Mesenteric fat pad (tissue), 1 donor: Measurements from ENCODE around the gene ITGA8. TPM values are rescaled to one million over a fixed set of nuclear protein-coding genes. Genes with fewer than 3 reads are reported as not detected.
"Not testable (repeated sequence)": the region's sequence is repeated elsewhere in the genome, so short reads cannot be mapped to it uniquely, and the experiment has no call there.

Experiments used
- DNase-seq: peaks from one replicate; pipeline ENCODE4 v3.0.0-alpha.2; 2020; ENCODE audit warnings: low spot score
- total RNA-seq: library from RNA; stranded (reverse); fragmentation: NEBNext Ultra II Directional; extraction: Animal tissue kit (Norgen Biotek cat#: 25700); gene quantifications from one replicate; pipeline ENCODE4 v1.2.1, GENCODE V29; 2021
- donor health status: DM: yes; HTN: yes; CAD: no.

Gene ITGA8
- total RNA-seq, 1 donor from 2014 or later, result 7.1 TPM

DNA sequence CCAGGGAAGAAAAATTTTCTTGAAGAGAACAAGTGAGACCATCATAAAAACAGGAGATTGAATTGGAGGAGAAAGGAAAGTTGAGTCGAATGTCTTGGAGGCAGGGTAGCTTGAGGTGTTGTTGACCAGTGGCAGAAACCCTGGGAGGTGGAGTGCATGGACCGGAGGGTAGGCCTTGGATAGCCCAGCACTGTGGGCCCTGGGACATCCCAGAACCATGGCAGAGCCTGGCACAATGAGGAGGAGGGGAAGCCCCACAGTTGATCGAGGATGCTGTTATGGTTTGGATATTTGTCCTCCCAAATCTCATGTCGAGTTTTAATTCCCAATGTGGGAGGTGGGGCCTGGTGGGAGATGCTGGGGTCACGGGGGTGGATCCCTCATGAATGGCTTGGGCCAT, 157.1 kb downstream of the ITGA8 start:
- no peak for DNase-seq

DNA sequence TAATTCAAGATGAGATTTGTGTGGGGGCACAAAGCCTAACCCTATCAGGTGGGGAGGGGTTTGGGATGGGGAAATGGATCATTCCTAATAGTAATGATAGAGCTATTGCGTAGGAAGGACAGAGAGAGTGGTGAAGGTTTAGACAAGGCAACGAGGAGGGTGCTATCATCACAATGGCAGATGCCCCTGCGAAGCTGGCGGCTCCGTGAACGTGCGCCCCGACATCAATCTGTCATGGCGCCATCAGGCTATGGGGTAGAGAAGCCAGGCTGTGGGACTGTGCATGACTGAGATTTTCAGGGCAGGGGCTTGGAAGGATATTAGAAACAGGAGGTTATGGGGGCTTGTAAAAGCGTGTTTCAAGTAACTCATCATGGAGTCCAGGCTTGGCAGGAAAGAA, 157.6 kb downstream of the ITGA8 start:
- no peak for DNase-seq

DNA sequence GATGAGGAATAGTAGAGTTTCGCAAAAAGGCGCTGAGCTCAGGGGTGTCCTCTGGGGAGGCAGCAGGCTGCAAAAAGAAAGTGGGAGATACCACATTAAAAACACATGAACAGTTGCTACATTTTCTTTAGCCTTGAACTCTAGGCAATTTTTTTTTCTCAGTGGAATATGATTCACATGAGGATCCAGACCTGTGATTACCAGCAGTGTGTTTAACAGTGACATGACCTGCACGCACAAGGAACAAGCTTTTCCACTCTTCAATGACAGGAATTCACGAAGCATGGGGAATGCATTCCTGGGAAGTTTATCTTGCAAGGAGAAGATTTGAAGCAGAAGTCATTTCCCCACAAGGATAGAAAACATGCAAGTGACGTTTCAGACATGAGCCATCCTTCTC, 161.6 kb downstream of the ITGA8 start:
- no peak for DNase-seq

DNA sequence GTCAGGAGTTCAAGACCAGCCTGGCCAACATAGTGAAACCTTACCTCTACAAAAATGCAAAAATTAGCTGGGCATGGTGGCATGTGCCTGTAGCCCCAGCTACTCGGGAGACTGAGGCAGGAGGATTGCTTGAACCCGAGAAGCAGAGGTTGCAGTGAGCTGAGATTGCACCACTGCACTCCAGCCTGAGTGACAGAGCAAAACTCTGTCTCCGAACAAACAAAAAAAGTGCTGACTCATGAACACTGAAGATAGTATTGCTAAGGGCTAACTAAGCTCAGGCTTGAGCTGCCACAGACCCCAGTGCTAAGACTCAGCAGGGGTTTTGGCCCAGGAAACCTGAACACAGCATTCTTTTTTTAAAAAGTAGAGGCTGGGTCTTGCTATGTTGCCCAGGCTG, 162.6 kb downstream of the ITGA8 start:
- not testable (repeated sequence) for DNase-seq

DNA sequence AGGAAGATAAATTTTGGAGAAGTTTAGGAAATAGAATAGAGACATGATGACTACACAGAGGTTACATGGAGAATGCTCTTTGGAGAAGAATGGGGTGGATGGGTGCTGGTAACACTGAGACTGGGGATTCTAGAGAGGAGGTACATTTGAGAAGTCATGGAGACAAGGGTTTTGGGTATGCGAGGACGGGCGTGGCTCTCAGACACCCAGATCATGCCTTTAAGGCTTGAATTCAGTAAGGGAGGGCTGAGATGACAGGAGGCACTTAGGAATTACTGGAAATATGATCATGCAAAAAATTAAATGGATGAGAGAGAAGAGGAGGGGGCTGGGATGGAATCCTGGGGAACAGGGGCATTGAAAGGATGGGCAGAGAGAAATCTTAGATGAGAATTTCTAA, 168.8 kb downstream of the ITGA8 start:
- DNase-seq, result no peak

DNA sequence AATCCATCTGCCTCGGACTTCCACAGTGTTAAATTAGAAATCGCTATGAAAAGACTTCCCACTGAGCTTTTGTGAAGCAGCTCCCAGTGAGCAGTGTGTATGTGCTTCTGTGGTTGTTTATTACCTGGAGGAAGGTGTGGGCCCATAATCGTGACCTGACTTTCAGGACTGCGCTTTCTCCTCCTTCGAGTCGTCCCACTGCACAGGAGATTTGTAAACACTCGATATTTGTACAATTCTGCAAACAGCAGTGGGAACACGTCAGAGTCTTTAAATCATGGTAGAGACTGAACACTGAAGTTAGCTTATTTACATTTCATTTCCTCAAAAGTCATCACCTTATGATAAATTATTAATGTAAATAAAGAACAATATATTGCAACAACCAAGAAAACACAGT, 171.4 kb downstream of the ITGA8 start:
- DNase-seq, result no peak

DNA sequence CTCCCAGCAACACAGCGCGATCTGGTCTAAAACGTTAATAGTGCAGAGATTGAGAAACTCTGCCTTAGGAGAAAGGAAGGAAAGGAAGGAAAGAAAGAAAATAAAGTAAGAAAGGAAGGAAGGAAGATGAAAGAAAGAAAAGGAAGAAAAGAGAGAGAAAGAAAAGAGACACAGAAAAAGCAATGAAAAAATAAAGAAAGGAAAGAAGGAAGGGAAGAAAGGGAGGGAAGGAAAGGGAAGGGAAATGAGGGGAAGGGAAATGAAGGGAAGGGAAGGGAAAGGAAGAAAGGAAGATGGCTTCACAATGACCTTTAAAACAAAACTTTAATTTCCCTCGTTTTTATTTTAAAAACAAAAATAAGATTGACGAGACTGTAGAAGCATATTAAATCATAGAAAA, 173.1 kb downstream of the ITGA8 start:
- no peak for DNase-seq

DNA sequence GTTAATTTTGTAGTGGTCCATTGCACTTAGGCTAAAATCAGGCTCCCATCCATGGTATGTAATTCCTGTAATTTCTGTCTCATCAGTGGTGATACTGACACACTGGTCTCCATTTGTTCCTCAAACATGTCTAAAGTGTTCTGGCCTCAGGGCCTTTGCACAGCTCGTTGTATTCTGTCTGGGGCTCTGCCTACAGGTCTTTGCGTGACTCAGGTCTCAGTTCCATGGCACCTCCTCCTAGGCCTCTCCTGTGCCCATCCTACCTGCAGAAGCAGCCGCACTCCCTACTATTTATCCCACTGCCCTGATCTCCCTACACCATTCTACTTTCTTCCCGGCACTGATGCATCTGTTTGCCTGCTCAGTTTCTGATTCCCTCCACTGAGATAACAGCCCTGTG, 173.8 kb downstream of the ITGA8 start:
- no peak for DNase-seq

DNA sequence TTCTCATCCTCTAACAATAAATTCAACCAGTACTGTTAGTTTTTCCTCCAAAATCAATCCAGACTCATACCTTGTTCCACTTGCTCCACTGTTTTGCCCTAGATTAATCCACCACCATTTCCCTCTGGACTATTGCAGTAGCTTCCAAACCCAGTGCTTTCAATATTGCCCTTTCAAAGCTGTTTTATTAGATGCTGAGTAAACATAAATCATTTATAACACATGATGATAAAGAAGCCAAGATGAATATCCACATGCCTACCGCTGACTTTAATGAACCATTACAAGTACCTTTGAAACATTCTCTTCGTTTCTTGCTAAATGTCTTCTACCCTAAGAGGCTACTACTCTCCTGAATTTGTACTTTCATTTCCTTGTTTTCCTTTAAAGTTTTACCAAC, 174.5 kb downstream of the ITGA8 start:
- no peak for DNase-seq

DNA sequence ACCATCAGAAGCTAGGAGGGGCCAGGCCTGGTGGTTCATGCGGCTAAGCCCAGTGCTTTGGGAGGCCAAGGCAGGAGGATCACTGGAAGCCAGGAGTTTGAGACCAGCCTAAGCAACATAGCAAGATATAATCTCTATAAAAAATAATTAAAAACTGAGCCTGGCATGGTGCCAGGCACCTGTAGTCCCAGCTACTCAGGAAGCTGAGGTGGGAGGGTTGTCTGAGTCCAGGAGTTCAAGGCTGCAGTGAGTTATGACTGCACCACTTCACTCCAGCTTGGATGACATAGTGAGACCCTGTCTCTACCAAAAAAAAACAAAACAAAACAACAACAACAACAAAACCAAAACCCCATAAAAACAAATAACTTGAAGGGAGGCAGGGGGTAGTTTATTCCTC, 175.7 kb downstream of the ITGA8 start:
- no peak for DNase-seq

DNA sequence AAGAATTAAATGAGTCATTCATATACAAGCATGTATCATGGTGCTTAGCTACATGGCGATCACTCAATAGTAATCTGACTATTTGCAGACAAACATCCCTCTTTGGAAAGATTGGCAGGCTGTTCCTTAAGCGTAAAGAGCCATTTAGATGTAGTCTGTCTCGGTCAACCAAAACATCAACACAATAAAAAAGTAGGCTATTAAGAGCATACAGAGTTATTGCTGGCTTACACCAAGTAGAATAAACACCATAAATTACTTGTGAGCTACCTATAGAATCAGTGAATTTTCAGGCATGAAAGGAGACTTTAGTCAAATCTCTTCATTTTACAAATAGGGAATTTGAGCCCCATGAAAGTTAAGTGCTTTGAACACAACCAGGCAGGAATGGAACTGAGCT, 176.9 kb downstream of the ITGA8 start:
- no peak for DNase-seq

DNA sequence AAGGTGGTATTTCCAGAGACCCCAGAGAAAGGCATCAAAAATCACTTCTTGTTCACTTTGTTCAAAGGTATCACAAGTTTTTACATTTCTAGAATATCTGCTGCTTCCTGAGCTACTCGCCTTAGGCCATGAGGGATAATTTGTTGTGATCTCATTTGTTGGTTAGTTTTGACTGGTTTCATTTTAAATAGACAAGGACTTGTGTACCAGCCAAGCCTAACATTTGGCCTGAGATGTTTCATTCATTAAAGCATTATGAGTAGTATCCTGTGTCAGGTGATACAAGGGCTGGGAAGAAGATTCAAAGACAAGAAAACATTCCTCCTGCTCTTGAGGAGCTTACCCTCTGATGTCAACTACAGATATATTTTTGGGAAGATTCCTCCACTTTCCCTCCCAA, 178.3 kb downstream of the ITGA8 start:
- DNase-seq, result no peak

DNA sequence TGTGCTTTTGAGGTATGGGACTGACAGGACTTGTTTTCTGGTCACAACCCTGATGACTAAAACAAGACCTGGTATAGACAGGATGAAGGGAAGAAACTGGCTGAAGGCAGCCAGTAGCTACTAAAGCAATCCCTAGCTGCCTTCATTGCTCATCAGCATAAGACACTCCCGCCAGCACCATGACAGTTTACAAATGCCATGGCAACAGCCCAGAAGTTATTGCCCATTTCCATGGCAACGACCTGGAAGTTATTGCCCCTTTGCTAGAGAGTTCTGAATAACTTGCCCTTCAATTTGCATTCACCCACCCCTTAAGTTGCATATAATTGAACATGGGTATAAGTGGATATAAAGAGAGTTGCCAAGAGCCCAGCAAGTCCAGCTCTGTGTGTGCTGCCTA, 179.0 kb downstream of the ITGA8 start:
- DNase-seq, result no peak

DNA sequence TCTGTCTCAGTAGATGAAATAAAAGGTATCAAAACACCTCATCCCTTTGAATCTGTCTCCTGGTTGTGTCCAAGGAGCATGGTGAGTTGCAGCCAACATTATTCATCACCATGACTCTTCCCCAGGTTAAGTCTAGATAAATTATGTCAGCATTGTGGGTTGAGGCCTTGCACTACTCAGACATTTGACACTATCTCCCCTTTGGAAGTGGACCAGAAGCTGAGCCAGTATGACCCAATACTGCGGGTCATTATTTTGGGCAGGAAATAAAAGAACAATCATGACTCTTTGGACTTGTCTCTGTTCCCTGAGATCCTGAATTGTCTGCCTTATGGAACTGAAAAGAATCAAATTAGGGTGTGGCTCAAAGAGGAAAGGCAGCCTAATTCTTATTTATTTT, 180.5 kb downstream of the ITGA8 start:
- DNase-seq, result no peak

DNA sequence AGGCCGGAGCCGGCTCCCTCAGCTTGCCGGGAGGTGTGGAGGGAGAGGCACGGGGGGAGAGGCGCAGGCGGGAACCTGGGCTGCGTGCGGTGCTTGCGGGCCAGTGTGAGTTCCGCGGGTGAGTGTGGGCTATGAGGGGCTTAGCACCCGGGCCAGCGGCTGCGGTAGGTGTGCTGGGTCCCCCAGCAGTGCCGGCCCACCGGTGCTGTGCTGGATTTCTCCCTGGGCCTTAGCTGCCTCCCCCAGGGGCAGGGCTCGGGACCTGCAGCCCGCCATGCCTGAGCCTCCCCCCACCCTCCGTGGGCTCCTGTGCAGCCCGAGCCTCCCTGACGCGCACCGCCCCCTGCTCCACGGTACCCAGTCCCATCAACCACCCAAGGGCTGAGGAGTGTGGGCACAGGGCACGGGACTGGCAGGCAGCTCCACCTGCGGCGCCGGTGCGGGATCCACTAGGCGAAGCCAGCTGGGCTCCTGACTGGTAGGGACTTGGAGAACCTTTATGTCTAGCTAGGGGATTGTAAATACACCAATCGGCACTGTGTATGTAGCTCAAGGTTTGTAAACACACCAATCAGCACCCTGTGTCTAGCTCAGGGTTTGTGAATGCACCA, 184.7 kb downstream of the ITGA8 start:
- DNase-seq, result not testable (repeated sequence)

DNA sequence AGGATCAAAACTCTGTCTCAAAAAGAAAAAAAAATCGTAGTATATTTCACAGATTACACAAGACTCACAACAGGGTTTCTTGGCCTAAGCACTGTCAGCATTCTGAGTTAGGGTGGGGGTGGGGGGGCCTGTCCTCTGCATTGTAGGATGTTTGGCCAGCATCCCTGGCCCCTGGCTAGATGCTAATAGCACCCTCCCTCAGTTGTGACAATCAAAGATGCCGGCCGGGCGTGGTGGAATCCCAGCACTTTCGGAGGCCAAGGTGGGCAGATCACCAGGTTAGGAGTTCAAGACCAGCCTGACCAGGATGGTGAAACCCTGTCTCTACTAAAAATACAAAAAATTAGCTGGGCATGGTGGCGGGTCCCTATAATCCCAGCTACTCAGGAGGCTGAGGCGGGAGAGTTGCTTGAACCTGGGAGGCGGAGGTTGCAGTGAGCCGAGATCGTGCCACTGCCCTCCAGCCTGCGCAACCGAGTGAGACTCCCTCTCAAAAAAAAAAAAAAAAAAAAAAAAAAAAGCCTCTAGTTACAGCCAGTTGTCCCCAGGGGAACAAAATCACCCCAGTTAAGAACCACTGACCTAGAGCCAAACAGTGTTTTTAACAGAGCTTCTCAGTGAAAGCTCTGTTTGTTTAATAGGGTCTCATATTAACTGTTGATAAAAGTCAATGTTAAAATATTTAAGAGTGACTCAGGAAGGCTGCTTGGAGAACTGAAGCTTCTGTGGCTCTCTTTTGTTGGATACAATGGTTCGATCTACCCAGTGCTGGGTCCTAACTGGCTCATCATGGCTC, 187.6 kb downstream of the ITGA8 start:
- no peak for DNase-seq

DNA sequence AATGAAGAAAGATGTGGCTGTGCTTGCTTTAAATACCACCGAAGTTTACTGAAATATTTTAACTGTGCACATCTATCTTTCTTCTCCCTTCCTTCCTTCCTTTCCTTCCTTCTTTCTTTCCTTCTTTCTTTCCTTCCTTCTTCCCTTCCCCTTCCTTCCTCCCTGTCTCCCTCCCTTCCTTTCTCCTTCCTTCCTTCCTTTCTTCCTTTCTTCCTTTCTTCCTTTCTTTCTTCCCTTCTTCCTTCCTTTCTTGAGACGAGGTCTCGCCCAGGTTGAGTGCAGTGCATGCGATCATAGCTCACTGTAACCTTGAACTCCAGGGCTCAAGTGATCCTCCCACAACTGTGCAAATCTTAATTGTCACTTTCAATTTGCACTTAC, 190.9 kb downstream of the ITGA8 start:
- DNase-seq, result no peak

DNA sequence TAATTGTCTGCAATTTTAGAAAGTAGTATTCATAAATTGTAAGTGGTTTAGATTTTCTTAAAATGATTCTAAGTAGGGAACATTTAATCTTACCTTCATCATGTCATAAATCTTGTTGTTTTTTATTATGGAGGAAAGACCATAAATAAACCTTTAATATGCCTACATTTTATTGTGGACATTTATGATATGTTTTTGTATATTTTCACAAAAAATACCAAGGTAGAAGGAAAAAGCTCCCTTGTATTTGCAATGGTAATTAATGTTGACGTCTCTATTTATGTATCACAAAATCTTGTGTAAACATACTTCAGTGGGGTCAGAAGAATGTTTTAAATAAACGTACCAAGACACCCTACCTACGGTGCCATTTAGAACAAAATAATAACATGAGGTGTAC, 193.0 kb downstream of the ITGA8 start:
- DNase-seq, result no peak

DNA sequence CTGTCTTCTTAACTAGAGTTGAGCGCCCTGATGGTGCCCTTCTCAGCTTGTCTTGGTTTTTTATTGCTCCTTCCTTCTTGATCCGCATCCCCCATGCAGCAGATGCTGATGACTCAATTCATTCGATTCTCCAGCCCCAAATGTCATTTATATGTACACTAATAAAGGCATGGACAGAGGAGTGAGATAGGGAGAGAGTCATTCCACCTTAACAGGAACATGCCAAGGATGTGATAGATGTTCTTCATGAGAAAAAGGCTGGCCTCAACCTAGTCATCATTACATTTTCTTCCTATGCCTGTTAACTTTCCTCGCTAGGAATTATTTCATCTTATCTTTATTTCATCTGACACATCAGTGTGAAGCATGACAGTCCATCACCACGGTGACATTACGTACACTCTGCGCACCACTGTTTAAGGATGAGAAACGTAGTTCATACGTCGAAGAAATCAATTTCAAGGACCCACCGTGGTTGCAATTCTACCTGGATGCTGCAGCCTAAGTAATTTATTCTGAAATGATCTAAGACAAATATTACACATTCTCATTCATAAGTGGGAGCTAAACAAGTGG, 198.3 kb downstream of the ITGA8 start:
- no peak for DNase-seq

DNA sequence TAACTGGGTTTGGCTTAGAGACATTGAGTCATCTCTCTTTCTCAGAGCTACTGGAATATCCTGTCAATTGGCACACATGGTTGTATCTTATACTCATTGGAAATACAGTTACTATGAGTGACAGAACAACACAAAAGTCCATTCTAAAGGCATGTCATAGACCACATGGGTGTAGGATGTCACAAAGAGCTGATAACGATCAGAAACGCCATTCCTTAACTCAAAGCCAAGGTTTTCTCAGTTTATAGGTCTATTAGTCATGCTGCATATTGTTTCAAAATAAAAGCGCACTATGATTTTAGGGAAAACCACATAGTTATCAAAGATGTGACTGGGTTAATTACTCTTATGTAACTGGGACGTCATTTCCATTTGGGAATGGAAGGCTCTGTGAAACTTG, 201.5 kb downstream of the ITGA8 start:
- no peak for DNase-seq

DNA sequence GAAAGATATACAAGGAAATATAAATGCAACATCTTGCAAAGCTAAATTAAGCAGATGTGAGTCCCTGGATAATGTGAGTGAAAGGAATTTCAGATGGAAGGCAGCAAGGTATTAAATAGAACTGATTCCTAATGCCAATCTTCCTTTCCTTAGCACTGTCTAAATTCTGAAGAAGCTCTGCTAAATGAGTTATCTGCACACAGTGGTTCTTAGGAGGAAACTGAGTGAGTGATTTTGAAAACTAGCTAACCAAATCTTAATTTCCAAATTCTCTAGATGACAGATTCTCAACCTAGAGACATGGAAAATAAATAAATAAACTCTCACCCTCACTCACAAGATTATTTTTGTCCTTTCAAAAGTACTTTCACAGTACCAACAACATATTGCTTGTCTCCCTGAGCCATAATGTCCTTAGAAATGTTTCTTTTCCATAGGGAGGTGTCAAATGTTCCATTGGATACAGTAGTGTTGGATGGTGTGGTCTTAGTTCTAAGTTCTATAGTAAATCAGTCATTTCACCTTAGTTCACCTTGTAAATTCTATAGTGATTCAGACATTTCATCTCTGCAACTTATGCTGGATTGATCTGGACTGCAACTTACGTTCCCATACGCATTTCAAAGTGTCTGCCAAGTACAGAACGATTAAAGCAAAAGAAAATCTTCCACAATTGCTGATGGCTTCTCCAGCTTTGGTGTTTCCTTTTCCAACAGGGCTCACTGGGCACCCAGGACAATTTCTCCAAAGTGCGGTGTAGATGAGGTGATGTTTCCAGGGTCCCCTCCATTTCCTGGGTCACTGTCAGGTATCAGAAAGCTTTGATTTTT, 203.3 kb downstream of the ITGA8 start:
- DNase-seq, result no peak

DNA sequence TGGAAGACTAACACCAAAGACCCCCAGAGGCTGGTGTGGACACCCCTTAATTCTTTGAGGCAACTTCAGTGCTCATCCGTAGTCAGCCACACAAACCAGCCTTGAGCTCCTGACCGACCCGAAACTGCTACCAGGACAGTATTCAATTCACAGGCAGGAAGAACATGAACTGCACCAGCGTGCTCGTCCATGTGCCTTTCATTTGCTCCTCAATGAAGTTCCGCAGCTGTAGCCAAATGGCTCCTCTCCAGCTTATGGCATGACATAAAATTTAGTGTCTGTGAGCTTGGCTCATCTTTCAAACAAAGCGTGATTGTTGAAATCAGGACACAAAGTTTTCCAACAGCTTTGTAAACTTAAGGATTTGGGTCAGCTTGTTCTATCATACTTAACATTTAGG, 204.5 kb downstream of the ITGA8 start:
- DNase-seq, result no peak
